RWPE1 (cell line): ENCODE data around the gene CEBPE.

Experiments
- CTCF ChIA-PET: fragments of 350-600 bp; sonication (Branson Sonifier 250); formaldehyde crosslinking; extraction: SDS; loops from one replicate; lab custom pipeline; 2021; lab: Yijun Ruan, JAX
- POLR2A ChIA-PET: fragments of 400-600 bp; formaldehyde crosslinking; extraction: SDS; loops from one replicate; lab custom pipeline; 2020; ENCODE audit warnings: antibody characterized with exemption; ENCODE audit not compliant: low non-redundant PET; lab: Yijun Ruan, JAX
- DNase-seq: peaks from one replicate; pipeline ENCODE4 v3.0.0; 2012; ENCODE audit warnings: low spot score
- H3K27ac ChIP-seq: fragments of 450-650 bp; 2 replicates; pipeline ENCODE4 v1.5.1; 2017
- TF ChIP-seq, protein P1 (sequence below): fragments of 450-650 bp; conservative IDR thresholded peaks from 2 replicates; pipeline ENCODE4 v1.5.1; 2017; ENCODE audit warnings: low read depth, mild to moderate bottlenecking

CEBPE gene

DNA sequence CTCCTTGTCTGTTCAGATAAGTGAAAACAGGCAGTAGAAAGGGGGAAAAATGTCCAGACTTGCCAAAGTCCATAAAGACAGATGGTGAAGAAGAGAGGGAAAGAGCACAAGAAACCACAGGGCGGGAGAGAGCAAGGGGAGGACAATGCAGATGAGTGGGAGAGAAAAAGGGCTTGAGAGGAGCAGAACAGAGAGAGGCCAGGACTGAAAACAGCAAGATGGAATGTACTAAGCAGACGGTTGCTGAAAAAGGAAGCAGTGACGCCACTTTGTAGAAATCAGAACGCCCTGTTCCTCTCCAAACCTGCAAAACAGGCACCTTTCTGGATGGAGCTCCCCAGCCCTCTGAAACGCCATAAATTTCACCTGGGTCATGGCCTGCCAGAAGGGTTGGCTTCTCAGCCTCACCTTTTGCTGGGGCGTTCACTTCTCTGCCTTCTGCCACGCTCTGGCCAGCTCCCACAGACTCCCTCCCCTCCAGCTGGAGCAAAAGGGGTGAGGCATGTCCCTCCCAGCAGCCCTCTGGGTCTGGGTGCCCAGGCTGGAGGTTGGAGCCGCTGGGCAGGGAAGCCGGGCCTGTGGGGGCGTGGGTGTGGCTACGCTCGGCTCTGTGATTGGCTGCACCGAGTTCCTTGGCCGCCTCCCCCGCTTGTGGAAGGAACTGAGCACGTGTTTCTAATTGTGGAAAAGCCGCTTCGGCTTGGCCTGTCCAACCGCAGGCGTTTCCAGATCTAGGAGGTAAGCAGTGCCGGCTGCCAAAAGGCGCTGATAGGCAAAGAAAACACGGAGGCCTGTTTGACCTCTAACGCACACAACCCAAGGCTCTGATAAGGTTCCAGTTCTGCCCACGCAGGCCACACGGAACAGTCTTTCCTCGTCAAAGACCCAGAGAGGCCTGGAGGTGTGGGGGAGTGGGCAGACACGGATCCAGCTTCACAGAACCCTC is 35.1 kb upstream of the CEBPE start:
- POLR2A ChIA-PET, result interaction anchor here (1.3 kb wide), 1 partner anchor 16 kb away, joined by 5 read pairs; no protein-coding TSS in a partner anchor
- DNase-seq, result peak; percentile 93
- CTCF ChIA-PET, result interaction anchor here (0.7 to 1.5 kb wide), 2 partner anchors 33 to 57 kb away, joined by 3 to 11 read pairs; no protein-coding TSS in a partner anchor
- TF ChIP-seq, protein P1, sequence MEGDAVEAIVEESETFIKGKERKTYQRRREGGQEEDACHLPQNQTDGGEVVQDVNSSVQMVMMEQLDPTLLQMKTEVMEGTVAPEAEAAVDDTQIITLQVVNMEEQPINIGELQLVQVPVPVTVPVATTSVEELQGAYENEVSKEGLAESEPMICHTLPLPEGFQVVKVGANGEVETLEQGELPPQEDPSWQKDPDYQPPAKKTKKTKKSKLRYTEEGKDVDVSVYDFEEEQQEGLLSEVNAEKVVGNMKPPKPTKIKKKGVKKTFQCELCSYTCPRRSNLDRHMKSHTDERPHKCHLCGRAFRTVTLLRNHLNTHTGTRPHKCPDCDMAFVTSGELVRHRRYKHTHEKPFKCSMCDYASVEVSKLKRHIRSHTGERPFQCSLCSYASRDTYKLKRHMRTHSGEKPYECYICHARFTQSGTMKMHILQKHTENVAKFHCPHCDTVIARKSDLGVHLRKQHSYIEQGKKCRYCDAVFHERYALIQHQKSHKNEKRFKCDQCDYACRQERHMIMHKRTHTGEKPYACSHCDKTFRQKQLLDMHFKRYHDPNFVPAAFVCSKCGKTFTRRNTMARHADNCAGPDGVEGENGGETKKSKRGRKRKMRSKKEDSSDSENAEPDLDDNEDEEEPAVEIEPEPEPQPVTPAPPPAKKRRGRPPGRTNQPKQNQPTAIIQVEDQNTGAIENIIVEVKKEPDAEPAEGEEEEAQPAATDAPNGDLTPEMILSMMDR, result no peak
- H3K27ac ChIP-seq, result peak overlapping the region; percentile 98

DNA sequence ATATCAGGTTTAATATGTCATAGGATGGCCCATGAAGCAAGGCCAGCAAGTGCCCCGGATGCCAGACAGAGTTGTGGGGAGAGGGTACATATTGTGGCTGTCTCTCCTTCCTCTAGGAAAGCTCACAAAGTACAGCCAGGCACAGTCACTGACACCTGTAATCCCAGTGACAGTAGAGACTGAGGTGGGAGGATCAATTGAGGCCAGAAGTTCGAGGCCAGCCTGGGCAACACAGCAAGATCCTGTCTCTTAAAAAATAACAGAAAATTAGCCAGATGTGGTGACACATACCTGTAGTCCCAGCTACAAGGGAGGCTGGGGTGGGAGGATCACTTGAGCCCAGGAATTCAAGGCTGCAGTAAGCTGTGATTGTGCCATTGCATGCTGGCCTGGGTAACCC is 32.3 kb upstream of the CEBPE start:
- ChIA-PET POLR2A (interaction anchor here (0.6 kb wide), 2 partner anchors 25 to 187 kb away, joined by 7 read pairs; no protein-coding TSS in a partner anchor), CTCF (no interaction called here)
- peak overlapping the region; percentile 3; the same call in 1 of the 2 replicates for H3K27ac ChIP-seq
- TF ChIP-seq, protein P1, result no peak
- DNase-seq, result no peak

GRCh38 chr14:23149745-23150144 is 30.7 kb upstream of the CEBPE start:
- H3K27ac ChIP-seq, result no peak overlapping the region
- ChIA-PET CTCF (interaction anchor here (0.5 to 1.2 kb wide), 2 partner anchors 29 to 315 kb away, joined by 4 read pairs; no protein-coding TSS in a partner anchor), POLR2A (interaction anchor here (0.6 kb wide), 1 partner anchor 27 kb away, joined by 3 read pairs; no protein-coding TSS in a partner anchor)

DNA sequence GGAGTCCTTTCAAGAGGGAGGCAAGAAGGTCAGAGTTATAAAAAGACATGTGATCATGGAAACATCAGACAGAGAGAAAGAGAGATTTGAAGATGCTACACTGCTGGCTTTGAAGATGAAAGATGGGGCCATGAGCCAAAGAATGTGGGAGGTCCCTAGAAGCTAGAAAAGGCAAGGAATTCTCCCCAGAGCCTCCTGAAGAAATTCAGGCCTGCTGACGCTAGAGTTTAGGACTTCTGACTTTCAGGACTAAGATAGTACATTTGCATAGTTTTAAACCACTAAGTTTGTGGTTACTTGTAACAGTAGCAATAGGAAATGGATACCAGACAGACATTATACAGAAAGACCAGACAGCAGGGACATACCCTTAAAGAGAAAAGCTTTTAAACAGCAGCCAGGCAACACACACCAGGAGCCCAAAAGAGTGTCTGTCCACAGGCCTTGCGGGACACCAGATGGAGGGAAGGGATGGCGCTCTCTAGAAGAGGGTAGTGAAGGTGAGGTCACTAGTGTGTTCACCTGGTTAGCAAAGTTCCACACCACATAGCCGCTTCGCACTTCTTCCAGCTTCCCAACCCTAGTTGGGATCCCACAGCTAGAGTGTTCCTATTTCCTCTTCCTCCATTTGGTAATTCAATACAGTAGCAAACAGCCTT is 29.7 kb upstream of the CEBPE start:
- H3K27ac ChIP-seq, result peak overlapping the region; percentile 67; the same call in 1 of the 2 replicates
- ChIA-PET CTCF (no interaction called here), POLR2A (no interaction called here)
- no peak for DNase-seq
- TF ChIP-seq, protein P1, result no peak

More at GRCh38 chr14:23149745-23150144, 30.7 kb upstream of the CEBPE start:
- DNase-seq, result no peak
- TF ChIP-seq, protein P1, result no peak

DNA sequence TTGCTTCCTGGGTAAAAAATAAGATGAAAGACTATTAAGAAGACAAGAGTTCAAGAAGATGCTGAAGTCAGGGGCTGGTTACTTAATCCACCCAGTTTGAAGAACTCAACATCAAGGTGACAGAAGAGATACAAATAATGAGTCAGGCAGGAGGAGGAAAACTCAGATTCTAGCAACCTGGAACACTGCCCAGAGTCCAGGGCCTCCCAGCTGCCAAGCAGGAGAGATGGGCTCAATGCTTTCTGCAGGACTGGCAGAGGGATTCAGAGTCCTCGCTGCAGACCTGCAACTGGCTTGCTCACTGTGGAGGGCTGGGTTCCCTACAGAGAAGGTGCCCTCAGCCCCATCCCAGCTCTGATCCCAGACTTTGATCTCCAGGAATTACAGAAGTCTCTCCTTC is 28.6 kb upstream of the CEBPE start:
- peak overlapping the region; percentile 67 for H3K27ac ChIP-seq
- DNase-seq, result no peak
- POLR2A ChIA-PET, result no interaction called here
- TF ChIP-seq, protein P1, result no peak
- CTCF ChIA-PET, result interaction anchor here (0.5 to 0.6 kb wide), 2 partner anchors 69 to 1161 kb away, joined by 3 read pairs; no protein-coding TSS in a partner anchor

DNA sequence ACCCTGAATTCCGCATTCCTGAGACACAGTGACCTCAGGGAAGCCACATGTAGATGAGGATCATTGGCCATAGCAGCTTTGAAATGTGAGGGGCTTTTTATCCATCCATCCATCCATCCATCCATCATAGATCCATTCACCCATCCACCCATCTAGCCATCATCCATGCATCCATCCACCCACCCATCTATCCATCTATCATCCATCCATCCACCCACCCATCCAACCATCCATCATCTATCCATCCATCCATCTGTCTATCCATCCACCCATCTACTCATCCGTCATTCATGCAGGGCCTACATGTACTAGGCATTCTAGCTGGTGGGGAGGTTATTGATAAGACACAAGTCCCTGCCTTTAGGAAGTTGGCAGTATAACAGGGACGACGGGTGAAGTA is 27.9 kb upstream of the CEBPE start:
- TF ChIP-seq, protein P1, result no peak
- POLR2A ChIA-PET, result no interaction called here

More for the DNA sequence above, 27.9 kb upstream of the CEBPE start:
- CTCF ChIA-PET, result interaction anchor here (0.5 kb wide), 1 partner anchor 70 kb away, joined by 3 read pairs; no protein-coding TSS in a partner anchor
- no peak for DNase-seq
- H3K27ac ChIP-seq, result peak overlapping the region; percentile 53
